Osteoblast (primary cell): ENCODE measurements around the gene DUS2. TPM values are rescaled to one million over a fixed set of nuclear protein-coding genes. Genes with fewer than 3 reads are reported as not detected.
A peak's percentile ranks its signal among the peaks of the same experiment; 100 is the strongest.
"Not testable (repeated sequence)": the region's sequence is repeated elsewhere in the genome, so short reads cannot be mapped to it uniquely, and the experiment has no call there.

Experiments used
- DNase-seq: peaks from one replicate; pipeline ENCODE4 v3.0.0; 2011; ENCODE audit warnings: low spot score, mixed read lengths; ENCODE audit not compliant: insufficient read length; ENCODE audit errors: missing footprints
- H2AFZ ChIP-seq: 2 replicates; pipeline ENCODE4 v1.6.0; 2011; ENCODE audit warnings: mild to moderate bottlenecking, low read length
- H3K27ac ChIP-seq: 2 replicates; pipeline ENCODE4 v1.5.1; 2011; ENCODE audit warnings: mild to moderate bottlenecking, low read depth, low read length, moderate library complexity
- H3K27me3 ChIP-seq: 2 replicates; pipeline ENCODE4 v1.6.0; 2012; ENCODE audit warnings: mild to moderate bottlenecking, control low read depth, inconsistent platforms, low read length, moderate library complexity; ENCODE audit not compliant: insufficient read depth
- H3K36me3 ChIP-seq: 2 replicates; pipeline ENCODE4 v1.5.1; 2011; ENCODE audit warnings: mild to moderate bottlenecking, low read length, control low read depth, moderate library complexity; ENCODE audit not compliant: insufficient read depth
- H3K4me1 ChIP-seq: 2 replicates; pipeline ENCODE4 v1.5.1; 2011; ENCODE audit warnings: mild to moderate bottlenecking, low read length, control low read depth, moderate library complexity; ENCODE audit not compliant: insufficient read depth
- H3K4me2 ChIP-seq: 2 replicates; pipeline ENCODE4 v1.6.0; 2011; ENCODE audit warnings: mild to moderate bottlenecking, low read length; ENCODE audit not compliant: insufficient read depth
- H3K4me3 ChIP-seq: fragments of 200-600 bp; sonication (generic); 3 replicates; pipeline ENCODE4 v1.5.1; 2012; ENCODE audit warnings: mild to moderate bottlenecking, low read length, inconsistent platforms; ENCODE audit not compliant: insufficient read depth
- H3K79me2 ChIP-seq: 2 replicates; pipeline ENCODE4 v1.6.0; 2012; ENCODE audit warnings: mild to moderate bottlenecking, low read length, control low read depth, inconsistent platforms; ENCODE audit not compliant: insufficient read depth
- H3K9me3 ChIP-seq: 2 replicates; pipeline ENCODE4 v1.5.1; 2011; ENCODE audit warnings: low read depth, low read length, control low read depth
- H4K20me1 ChIP-seq: 2 replicates; pipeline ENCODE4 v1.6.0; 2012; ENCODE audit warnings: mild to moderate bottlenecking, low read length, control low read depth; ENCODE audit not compliant: insufficient read depth
- total RNA-seq: library from RNA; depleted of rRNA; stranded (reverse); fragments of >200 nt; gene quantifications from 2 replicates; pipeline ENCODE4 v1.2.3, GENCODE V29; 2012
- TF ChIP-seq, protein P1 (sequence below): IDR thresholded peaks from 2 replicates; pipeline ENCODE4 v1.5.1; 2011; ENCODE audit warnings: mild to moderate bottlenecking, low read depth, low read length, moderate library complexity; ENCODE audit errors: extremely low read depth

The DUS2 gene
- total RNA-seq, 1 donor: 8.7 TPM

DNA sequence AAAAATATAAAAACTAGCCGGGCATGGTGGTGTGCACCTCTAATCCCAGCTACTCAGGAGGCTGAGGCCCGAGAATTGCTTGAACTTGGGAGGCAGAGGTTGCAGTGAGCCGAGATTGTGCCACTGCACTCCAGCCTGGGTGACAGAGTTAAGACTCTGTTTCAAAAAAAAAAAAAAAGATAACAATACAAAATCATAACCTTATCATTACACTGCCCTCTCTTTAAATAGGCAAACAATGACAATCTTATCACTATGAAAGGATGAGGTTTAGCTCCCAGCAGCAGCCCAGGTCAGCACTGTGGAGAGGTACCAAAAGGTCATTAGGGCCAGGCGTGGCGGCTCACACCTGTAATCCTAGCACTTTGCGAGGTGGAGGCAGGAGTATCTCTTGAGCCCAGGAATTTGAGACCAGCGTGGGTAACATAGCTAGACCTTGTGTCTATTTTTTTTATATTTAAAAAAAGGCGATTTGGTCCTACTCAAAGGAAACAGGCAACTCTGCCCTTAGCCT lies 3.9 kb upstream of the DUS2 start:
- Histone ChIP-seq H4K20me1 (no peaks in the 10 kb centered on the region), H3K4me3 (no peak overlapping the region), H2AFZ (no peak overlapping the region), H3K4me1 (peaks cover 15% of the 10 kb centered on the region), H3K27me3 (no peaks in the 10 kb centered on the region), H3K4me2 (no peak overlapping the region), H3K79me2 (peaks cover 32% of the 10 kb centered on the region), H3K9me3 (no peaks in the 10 kb centered on the region), H3K27ac (no peak overlapping the region), H3K36me3 (peaks cover 6% of the 10 kb centered on the region)
- TF ChIP-seq, protein P1, sequence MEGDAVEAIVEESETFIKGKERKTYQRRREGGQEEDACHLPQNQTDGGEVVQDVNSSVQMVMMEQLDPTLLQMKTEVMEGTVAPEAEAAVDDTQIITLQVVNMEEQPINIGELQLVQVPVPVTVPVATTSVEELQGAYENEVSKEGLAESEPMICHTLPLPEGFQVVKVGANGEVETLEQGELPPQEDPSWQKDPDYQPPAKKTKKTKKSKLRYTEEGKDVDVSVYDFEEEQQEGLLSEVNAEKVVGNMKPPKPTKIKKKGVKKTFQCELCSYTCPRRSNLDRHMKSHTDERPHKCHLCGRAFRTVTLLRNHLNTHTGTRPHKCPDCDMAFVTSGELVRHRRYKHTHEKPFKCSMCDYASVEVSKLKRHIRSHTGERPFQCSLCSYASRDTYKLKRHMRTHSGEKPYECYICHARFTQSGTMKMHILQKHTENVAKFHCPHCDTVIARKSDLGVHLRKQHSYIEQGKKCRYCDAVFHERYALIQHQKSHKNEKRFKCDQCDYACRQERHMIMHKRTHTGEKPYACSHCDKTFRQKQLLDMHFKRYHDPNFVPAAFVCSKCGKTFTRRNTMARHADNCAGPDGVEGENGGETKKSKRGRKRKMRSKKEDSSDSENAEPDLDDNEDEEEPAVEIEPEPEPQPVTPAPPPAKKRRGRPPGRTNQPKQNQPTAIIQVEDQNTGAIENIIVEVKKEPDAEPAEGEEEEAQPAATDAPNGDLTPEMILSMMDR: no peak
- no peak for DNase-seq

DNA sequence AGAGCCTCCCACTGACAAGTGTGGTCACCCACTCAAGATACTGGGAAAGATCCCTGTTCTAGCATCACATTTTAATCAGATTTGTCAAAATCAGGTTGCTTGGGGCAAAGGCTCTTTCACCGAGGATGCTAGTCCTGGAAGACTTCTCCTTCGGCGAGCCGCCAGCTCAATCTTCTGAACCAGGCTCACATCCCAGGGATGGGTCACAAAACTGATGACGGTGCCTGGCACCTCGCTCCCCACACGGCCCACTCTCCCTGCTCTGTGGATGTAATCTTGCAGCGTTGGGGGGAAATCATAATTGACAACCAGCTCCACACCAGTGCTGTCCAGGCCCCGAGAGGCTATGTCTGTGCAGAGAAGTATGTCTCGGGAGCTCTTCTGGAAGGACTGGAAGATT lies 1.6 kb upstream of the DUS2 start:
- Histone ChIP-seq H3K79me2 (peaks cover 36% of the 10 kb centered on the region), H3K27me3 (no peaks in the 10 kb centered on the region), H3K4me2 (peak overlapping the region; percentile 93), H3K9me3 (no peaks in the 10 kb centered on the region), H3K36me3 (peaks cover 9% of the 10 kb centered on the region), H3K4me1 (peaks cover 16% of the 10 kb centered on the region), H4K20me1 (no peaks in the 10 kb centered on the region), H3K4me3 (no peak overlapping the region), H2AFZ (no peak overlapping the region), H3K27ac (no peak overlapping the region)
- TF ChIP-seq, protein P1: no peak
- no peak for DNase-seq

DNA sequence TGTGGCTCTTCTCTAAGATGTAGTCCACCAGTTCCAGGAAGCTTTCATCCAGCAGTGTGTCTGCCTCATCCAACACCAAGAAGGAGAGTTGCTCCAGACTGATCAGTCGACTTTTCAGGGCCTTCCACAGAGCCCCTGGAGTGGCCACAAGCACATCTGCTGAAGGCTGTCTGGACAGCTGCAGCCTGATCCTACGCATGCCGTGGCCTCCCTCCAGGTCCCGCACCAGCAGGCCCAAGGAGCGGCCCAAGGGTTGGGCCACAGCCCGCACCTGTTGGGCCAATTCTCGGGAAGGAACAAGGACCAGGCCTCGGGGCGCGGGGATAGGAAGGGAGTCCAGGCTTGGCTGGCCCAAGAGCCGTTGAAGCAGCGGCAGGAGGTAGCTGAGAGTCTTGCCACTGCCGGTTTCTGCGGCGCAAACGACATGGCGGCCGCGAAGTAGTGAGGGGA lies 781 bp upstream of the DUS2 start:
- TF ChIP-seq, protein P1: no peak
- H3K4me1 ChIP-seq: peaks cover 16% of the 10 kb centered on the region
- H3K36me3 ChIP-seq: peaks cover 10% of the 10 kb centered on the region
- peak overlapping the region; percentile 99 for H2AFZ ChIP-seq
- H3K9me3 ChIP-seq: no peaks in the 10 kb centered on the region
- H3K4me2 ChIP-seq: peak overlapping the region; percentile 93
- peak overlapping the region; percentile 95 for H3K4me3 ChIP-seq
- H3K27ac ChIP-seq: peak overlapping the region; percentile 89
- peaks cover 36% of the 10 kb centered on the region for H3K79me2 ChIP-seq
- peak; percentile 43 for DNase-seq
- H3K27me3 ChIP-seq: no peaks in the 10 kb centered on the region
- H4K20me1 ChIP-seq: no peaks in the 10 kb centered on the region

DNA sequence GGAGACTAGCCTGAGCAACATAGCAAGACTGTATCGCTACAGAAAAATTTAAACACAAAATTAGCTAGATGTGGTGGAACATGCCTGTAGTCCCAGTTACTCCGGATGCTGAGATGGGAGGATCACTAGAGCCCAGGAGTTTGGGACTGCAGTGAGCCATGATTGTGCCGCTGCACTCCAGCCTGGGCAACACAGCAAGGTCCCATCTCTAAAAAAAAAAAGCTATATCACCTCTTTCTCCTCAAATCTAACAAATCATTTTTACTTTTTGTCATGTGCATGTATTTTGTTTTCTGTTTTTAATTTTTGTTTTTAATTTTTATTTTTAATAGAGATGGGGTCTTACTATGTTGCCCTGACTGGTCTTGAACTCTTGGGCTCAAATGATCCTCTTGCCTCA lies 5.9 kb downstream of the DUS2 start:
- H3K79me2 ChIP-seq: peaks cover 9% of the 10 kb centered on the region
- H2AFZ ChIP-seq: no peak overlapping the region
- no peak for DNase-seq
- H4K20me1 ChIP-seq: peaks cover 6% of the 10 kb centered on the region
- TF ChIP-seq, protein P1: no peak
- peaks cover 24% of the 10 kb centered on the region for H3K4me1 ChIP-seq
- no peaks in the 10 kb centered on the region for H3K27me3 ChIP-seq
- H3K36me3 ChIP-seq: peaks cover 13% of the 10 kb centered on the region
- no peaks in the 10 kb centered on the region for H3K9me3 ChIP-seq
- H3K4me2 ChIP-seq: no peak overlapping the region
- no peak overlapping the region for H3K4me3 ChIP-seq
- H3K27ac ChIP-seq: no peak overlapping the region

DNA sequence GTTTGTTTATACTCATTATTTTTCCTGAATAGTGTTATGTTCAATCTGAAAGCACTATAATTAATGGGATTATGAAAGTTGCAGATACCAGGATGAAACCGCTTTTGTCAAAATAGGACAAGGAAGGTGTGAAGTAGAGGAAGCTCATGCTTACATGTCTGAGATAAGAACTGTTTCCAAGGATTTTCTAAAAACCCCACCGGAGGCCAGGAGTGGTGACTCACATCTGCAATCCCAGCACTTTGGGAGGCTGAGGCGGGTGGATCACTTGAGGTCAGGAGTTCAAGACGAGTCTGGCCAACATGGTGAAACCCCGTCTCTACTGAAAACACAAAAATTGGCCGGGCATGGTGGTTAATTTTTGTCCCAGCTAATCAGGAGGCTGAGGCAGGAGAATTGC lies 7.0 kb downstream of the DUS2 start:
- peaks cover 22% of the 10 kb centered on the region for H3K4me1 ChIP-seq
- DNase-seq, H3K27me3 ChIP-seq, H3K4me3 ChIP-seq, H3K9me3 ChIP-seq, H2AFZ ChIP-seq, H4K20me1 ChIP-seq, H3K79me2 ChIP-seq: not testable (repeated sequence)
- H3K4me2 ChIP-seq: peak overlapping the region; percentile 2
- H3K27ac ChIP-seq: peak overlapping the region; percentile 69
- H3K36me3 ChIP-seq: peaks cover 13% of the 10 kb centered on the region
